Neural progenitor cell (in vitro differentiated cells): ENCODE measurements around the gene YPEL4. TPM values are rescaled to one million over a fixed set of nuclear protein-coding genes. Genes with fewer than 3 reads are reported as not detected.
A peak's percentile ranks its signal among the peaks of the same experiment; 100 is the strongest.

Experiments
- DNase-seq: peaks from one replicate; pipeline ENCODE4 v3.0.0-alpha.2; 2016; ENCODE audit warnings: low spot score
- H2AFZ ChIP-seq: fragments of 200-600 bp; sonication (generic); replicated peaks from 2 replicates; pipeline ENCODE4 v1.6.1; 2016; ENCODE audit warnings: antibody characterized with exemption
- H3F3A ChIP-seq: fragments of 200-600 bp; sonication (generic); 2 replicates; pipeline ENCODE4 v1.6.1; 2016; ENCODE audit warnings: antibody characterized with exemption, low read depth
- H3K27ac ChIP-seq: fragments of 200-600 bp; sonication (generic); 2 replicates; pipeline ENCODE4 v1.5.1; 2016; ENCODE audit warnings: mild to moderate bottlenecking
- H3K27me3 ChIP-seq: fragments of 200-600 bp; sonication (generic); 2 replicates; pipeline ENCODE4 v1.6.1; 2016; ENCODE audit warnings: mild to moderate bottlenecking, moderate library complexity
- H3K36me3 ChIP-seq: fragments of 200-600 bp; sonication (generic); 2 replicates; pipeline ENCODE4 v1.5.1; 2016
- H3K4me1 ChIP-seq: fragments of 200-600 bp; sonication (generic); 2 replicates; pipeline ENCODE4 v1.6.1; 2016; ENCODE audit warnings: mixed run types
- H3K4me2 ChIP-seq: fragments of 200-600 bp; sonication (generic); 2 replicates; pipeline ENCODE4 v1.6.1; 2016
- H3K4me3 ChIP-seq: fragments of 200-600 bp; sonication (generic); 2 replicates; pipeline ENCODE4 v1.5.1; 2016
- H3K79me2 ChIP-seq: fragments of 200-600 bp; sonication (generic); 2 replicates; pipeline ENCODE4 v1.6.1; 2016; ENCODE audit warnings: low read depth
- H3K9ac ChIP-seq: fragments of 200-600 bp; sonication (generic); 2 replicates; pipeline ENCODE4 v1.6.1; 2016
- H3K9me3 ChIP-seq: fragments of 200-600 bp; sonication (generic); 2 replicates; pipeline ENCODE4 v1.5.1; 2016; ENCODE audit warnings: low read depth
- H4K20me1 ChIP-seq: fragments of 200-600 bp; sonication (generic); 2 replicates; pipeline ENCODE4 v1.6.1; 2016; ENCODE audit warnings: low read depth
- H3K27ac Mint-ChIP-seq: 3 replicates; pipeline ENCODE4 v1.8.0; 2021; ENCODE audit warnings: mixed read lengths
- H3K27me3 Mint-ChIP-seq: 2 replicates; pipeline ENCODE4 v1.8.0; 2022; ENCODE audit warnings: low read depth, mild to moderate bottlenecking, inconsistent platforms, moderate library complexity, mixed read lengths; ENCODE audit not compliant: insufficient read depth
- H3K36me3 Mint-ChIP-seq: 3 replicates; pipeline ENCODE4 v1.8.0; 2021; ENCODE audit warnings: mixed read lengths
- H3K4me1 Mint-ChIP-seq: 3 replicates; pipeline ENCODE4 v1.8.0; 2021; ENCODE audit warnings: mixed read lengths
- H3K4me3 Mint-ChIP-seq: 3 replicates; pipeline ENCODE4 v1.8.0; 2021; ENCODE audit warnings: mild to moderate bottlenecking, moderate library complexity, mixed read lengths
- H3K9me3 Mint-ChIP-seq: 3 replicates; pipeline ENCODE4 v1.8.0; 2020; ENCODE audit warnings: mixed read lengths
- CTCF ChIP-seq: fragments of 200-600 bp; sonication (generic); IDR thresholded peaks from 2 replicates; pipeline ENCODE4 v1.5.1; 2017; ENCODE audit warnings: antibody characterized with exemption, mild to moderate bottlenecking
- EZH2 ChIP-seq: fragments of 200-600 bp; sonication (generic); IDR thresholded peaks from 2 replicates; pipeline ENCODE4 v1.6.1; 2017; ENCODE audit warnings: antibody characterized with exemption, mild to moderate bottlenecking, moderate library complexity
- EZH2phosphoT487 ChIP-seq: fragments of 200-600 bp; sonication (generic); IDR thresholded peaks from 2 replicates; pipeline ENCODE4 v1.6.1; 2017; ENCODE audit warnings: antibody characterized with exemption
- total RNA-seq: library from RNA; depleted of rRNA; stranded (reverse); fragments of >200 nt; gene quantifications from 2 replicates; pipeline ENCODE4 v1.2.3, GENCODE V29; 2015; ENCODE audit warnings: low replicate concordance

The YPEL4 gene
- total RNA-seq, 1 donor from 2014 or later, result not detected

GRCh38 chr11:57601297-57601696, 48.4 kb downstream of the YPEL4 start:
- no peak overlapping the region for H3K9ac ChIP-seq
- no peaks in the 10 kb centered on the region for H3K36me3 ChIP-seq
- H3F3A ChIP-seq, result peaks cover 36% of the 10 kb centered on the region
- no peak for TF ChIP-seq EZH2phosphoT487
- no peak for TF ChIP-seq CTCF
- no peak for TF ChIP-seq EZH2
- H3K79me2 ChIP-seq, result peaks cover 20% of the 10 kb centered on the region
- no peaks in the 10 kb centered on the region for H3K27me3 ChIP-seq
- H3K4me1 ChIP-seq, result peaks cover 27% of the 10 kb centered on the region
- H3K4me2 ChIP-seq, result no peak overlapping the region
- no peak overlapping the region for H3K27ac ChIP-seq
- no peaks in the 10 kb centered on the region for H4K20me1 ChIP-seq
- peaks cover 17% of the 10 kb centered on the region for H3K36me3 Mint-ChIP-seq
- DNase-seq, result peak; percentile 34
- no peaks in the 10 kb centered on the region for H3K9me3 Mint-ChIP-seq
- no peak overlapping the region for H3K4me3 ChIP-seq
- no peaks in the 10 kb centered on the region for H3K9me3 ChIP-seq
- H3K4me3 Mint-ChIP-seq, result no peak overlapping the region
- H3K27ac Mint-ChIP-seq, result no peak overlapping the region
- peaks cover 8% of the 10 kb centered on the region for H3K27me3 Mint-ChIP-seq
- peaks cover 34% of the 10 kb centered on the region for H3K4me1 Mint-ChIP-seq
- no peak overlapping the region for H2AFZ ChIP-seq

- H3K36me3 ChIP-seq, result no peaks in the 10 kb centered on the region
- H3K27ac ChIP-seq, result peak overlapping the region; percentile 97
- H3K4me1 Mint-ChIP-seq, result peaks cover 47% of the 10 kb centered on the region
- H3K27me3 ChIP-seq, result no peaks in the 10 kb centered on the region
- H3K9me3 ChIP-seq, result no peaks in the 10 kb centered on the region
- peaks cover 42% of the 10 kb centered on the region for H3K4me1 ChIP-seq
- no peak overlapping the region for H2AFZ ChIP-seq
- no peaks in the 10 kb centered on the region for H4K20me1 ChIP-seq
- H3F3A ChIP-seq, result peaks cover 45% of the 10 kb centered on the region
- no peak overlapping the region for H3K9ac ChIP-seq
- H3K36me3 Mint-ChIP-seq, result peaks cover 14% of the 10 kb centered on the region
- peaks cover 8% of the 10 kb centered on the region for H3K27me3 Mint-ChIP-seq
- no peak for DNase-seq
- peaks cover 20% of the 10 kb centered on the region for H3K79me2 ChIP-seq
- peak overlapping the region; percentile 47 for H3K27ac Mint-ChIP-seq
- peak overlapping the region; percentile 76 for H3K4me2 ChIP-seq
- no peak for TF ChIP-seq CTCF
- no peak for TF ChIP-seq EZH2
- TF ChIP-seq EZH2phosphoT487, result no peak
- H3K4me3 ChIP-seq, result peak overlapping the region; percentile 56
- peak overlapping the region; percentile 78 for H3K4me3 Mint-ChIP-seq
- H3K9me3 Mint-ChIP-seq, result no peaks in the 10 kb centered on the region
These were observed 50.3 kb downstream of the YPEL4 start for GRCh38 chr11:57599381-57599780.

- H3K36me3 Mint-ChIP-seq, result peaks cover 14% of the 10 kb centered on the region
- no peak overlapping the region for H2AFZ ChIP-seq
- TF ChIP-seq CTCF, result no peak
- TF ChIP-seq EZH2, result no peak
- TF ChIP-seq EZH2phosphoT487, result no peak
These were observed 50.9 kb downstream of the YPEL4 start for GRCh38 chr11:57598831-57599155.

More at GRCh38 chr11:57598831-57599155, 50.9 kb downstream of the YPEL4 start:
- no peaks in the 10 kb centered on the region for H3K9me3 ChIP-seq
- H3K27ac ChIP-seq, result peak overlapping the region; percentile 97
- no peak overlapping the region for H3K9ac ChIP-seq
- Mint-ChIP-seq H3K4me1 (peaks cover 51% of the 10 kb centered on the region), H3K27me3 (peaks cover 8% of the 10 kb centered on the region), H3K4me3 (peak overlapping the region; percentile 78), H3K27ac (peak overlapping the region; percentile 23), H3K9me3 (no peaks in the 10 kb centered on the region)
- no peak for DNase-seq
- H3F3A ChIP-seq, result peaks cover 45% of the 10 kb centered on the region
- H4K20me1 ChIP-seq, result no peaks in the 10 kb centered on the region
- H3K4me1 ChIP-seq, result peaks cover 45% of the 10 kb centered on the region
- no peaks in the 10 kb centered on the region for H3K36me3 ChIP-seq
- no peaks in the 10 kb centered on the region for H3K27me3 ChIP-seq
- H3K79me2 ChIP-seq, result peaks cover 20% of the 10 kb centered on the region
- H3K4me3 ChIP-seq, result peak overlapping the region; percentile 56
- peak overlapping the region; percentile 76 for H3K4me2 ChIP-seq
